Effector memory CD8-positive, alpha-beta T cell (primary cell): ENCODE measurements around the gene ZFP36L1.

Source experiments
- ATAC-seq: fragments of 150-1000 bp; cut with Tn5 transposase; replicated peaks from 2 replicates; pipeline ENCODE4 v1.10.0; 2021; ENCODE audit warnings: mild to moderate bottlenecking, moderate library complexity
- DNase-seq, 3 experiments: peaks; one replicate each; pipeline ENCODE4 v3.0.0; 2021
- H3K27ac Mint-ChIP-seq, 2 donors: one replicate each; pipeline ENCODE4 v1.8.0; 2022; ENCODE audit warnings: mild to moderate bottlenecking in 2 of 2, mixed read lengths in 2 of 2, moderate library complexity in 2 of 2
- H3K27me3 Mint-ChIP-seq, 2 donors: one replicate each; pipeline ENCODE4 v1.8.0; 2022; ENCODE audit warnings: mixed read lengths in 2 of 2
- H3K36me3 Mint-ChIP-seq: one replicate; pipeline ENCODE4 v1.8.0; 2022; ENCODE audit warnings: mild to moderate bottlenecking, moderate library complexity, mixed read lengths; ENCODE audit not compliant: insufficient read depth
- H3K4me1 Mint-ChIP-seq, 2 donors: one replicate each; pipeline ENCODE4 v1.8.0; 2022; ENCODE audit warnings: low read depth in 2 of 2, mixed read lengths in 2 of 2
- H3K4me3 Mint-ChIP-seq, 2 donors: one replicate each; pipeline ENCODE4 v1.8.0; 2022; ENCODE audit warnings: mild to moderate bottlenecking in 2 of 2, mixed read lengths in 2 of 2, moderate library complexity in 2 of 2
- H3K9me3 Mint-ChIP-seq, 2 donors: one replicate each; pipeline ENCODE4 v1.8.0; 2022; ENCODE audit warnings: mixed read lengths in 2 of 2

ZFP36L1 gene

GRCh38 chr14:68811171-68811570 is 18.3 kb upstream of the ZFP36L1 start:
- Mint-ChIP-seq H3K27ac (peak overlapping the region; percentile 95 to 98), H3K27me3 (no peaks in the 10 kb centered on the region), H3K9me3 (no peaks in the 10 kb centered on the region), H3K4me1 (peaks cover 31 to 66% of the 10 kb centered on the region in 2 donors), H3K4me3 (peak overlapping the region in 1 of 2 donors; percentile 25), H3K36me3 (peaks cover 15% of the 10 kb centered on the region)
- ATAC-seq (no peak), DNase-seq (no peak)

DNA sequence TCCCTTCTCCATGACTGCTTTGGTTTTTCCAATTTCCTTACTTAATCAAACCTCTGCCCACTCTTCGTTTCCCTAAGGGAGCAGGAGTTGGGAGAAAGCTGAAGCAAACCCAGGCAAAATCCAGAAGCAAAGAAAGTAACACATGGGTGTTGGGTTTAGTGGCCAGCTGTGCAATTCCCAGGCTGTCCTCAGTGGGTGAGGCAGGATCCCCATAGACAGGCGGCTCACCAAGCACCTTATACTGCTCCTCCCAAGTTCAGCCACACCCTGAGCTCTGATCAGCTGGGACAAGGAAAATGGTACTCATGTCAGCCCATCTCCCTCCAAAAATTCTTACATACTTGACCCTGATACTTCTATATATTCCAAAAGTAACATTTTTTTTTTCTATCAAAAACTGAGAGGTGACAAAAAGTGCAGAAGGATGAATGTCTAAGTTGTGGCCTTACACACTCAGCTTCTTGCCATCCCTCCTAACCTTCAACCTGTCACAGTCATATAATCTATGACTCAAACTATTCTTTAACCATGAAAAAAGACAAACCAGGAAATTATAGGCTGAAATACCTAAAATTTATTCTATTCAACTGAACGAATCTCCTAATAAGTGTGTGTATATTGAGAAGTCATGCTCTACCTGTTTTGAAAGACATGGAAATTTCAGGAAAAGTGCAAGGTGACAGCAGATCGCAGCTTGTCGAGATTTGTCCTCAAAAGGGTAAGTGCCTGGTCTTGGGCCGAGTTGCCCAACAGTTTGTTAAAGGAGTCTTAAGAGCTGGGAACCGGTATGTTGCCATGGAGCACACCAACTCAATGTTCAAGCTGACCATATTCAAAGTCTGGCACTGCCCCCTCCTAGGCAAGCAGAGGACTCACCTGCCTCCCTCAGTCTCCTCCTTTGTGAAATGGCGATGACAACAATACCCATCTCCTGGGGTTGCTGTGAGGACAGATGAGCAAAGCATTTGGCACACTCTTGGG is 17.6 kb upstream of the ZFP36L1 start:
- no peak overlapping the region for H3K4me3 Mint-ChIP-seq
- DNase-seq (no peak), ATAC-seq (no peak)
- H3K9me3 Mint-ChIP-seq, result no peaks in the 10 kb centered on the region
- peaks cover 9% of the 10 kb centered on the region for H3K36me3 Mint-ChIP-seq
- peaks cover 29 to 67% of the 10 kb centered on the region in 2 donors for H3K4me1 Mint-ChIP-seq
- H3K27me3 Mint-ChIP-seq, result no peaks in the 10 kb centered on the region
- H3K27ac Mint-ChIP-seq, result peak overlapping the region; percentile 17 to 95

GRCh38 chr14:68809524-68809923 is 16.7 kb upstream of the ZFP36L1 start:
- ATAC-seq, result no peak
- DNase-seq, result no peak
- H3K4me1 Mint-ChIP-seq, result peaks cover 22 to 60% of the 10 kb centered on the region in 2 donors
- H3K4me3 Mint-ChIP-seq, result no peak overlapping the region
- peak overlapping the region in 1 of 2 donors; percentile 75 for H3K27ac Mint-ChIP-seq
- H3K9me3 Mint-ChIP-seq, result no peaks in the 10 kb centered on the region
- H3K27me3 Mint-ChIP-seq, result no peaks in the 10 kb centered on the region
- H3K36me3 Mint-ChIP-seq, result peaks cover 3% of the 10 kb centered on the region

DNA sequence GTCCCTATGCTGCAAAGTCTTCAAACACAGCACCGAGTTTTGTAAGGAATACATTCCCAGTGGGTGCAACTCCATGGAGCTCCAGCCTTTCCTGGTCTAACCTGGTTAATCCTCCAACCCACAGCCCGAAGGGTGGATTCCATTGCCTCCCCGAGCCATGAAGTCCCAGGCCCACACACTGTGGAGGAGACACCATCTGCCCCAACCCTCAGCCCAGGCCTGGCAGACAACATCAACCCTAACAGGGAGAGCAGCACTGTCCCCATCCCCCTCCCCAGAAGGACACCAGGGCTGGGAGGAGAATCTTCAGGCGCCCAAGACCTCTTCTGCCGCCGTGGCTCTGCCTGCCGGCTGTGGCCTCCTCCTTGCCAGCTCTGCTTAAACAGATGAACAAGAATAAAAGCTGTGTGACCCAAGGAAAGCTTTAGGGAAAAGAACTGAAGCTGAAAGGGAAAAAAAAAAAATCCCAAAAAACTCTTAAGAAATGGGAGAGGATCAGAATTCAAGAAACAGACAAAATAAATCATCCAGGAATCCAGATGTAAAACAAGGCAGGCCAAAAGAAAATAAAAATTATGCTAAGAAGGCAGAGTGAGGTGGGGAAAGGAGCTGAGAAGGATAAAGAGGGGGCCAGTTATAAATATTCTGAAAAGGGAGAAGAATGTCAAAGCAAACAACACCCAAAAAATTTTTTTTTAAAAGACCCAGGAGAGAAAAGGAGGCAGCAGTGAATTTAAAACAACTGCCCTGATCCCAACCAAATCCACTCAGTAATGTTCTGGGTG is 16.0 kb upstream of the ZFP36L1 start:
- peaks cover 15 to 54% of the 10 kb centered on the region in 2 donors for H3K4me1 Mint-ChIP-seq
- H3K27ac Mint-ChIP-seq, result peak overlapping the region; percentile 26 to 75
- no peak for DNase-seq

DNA sequence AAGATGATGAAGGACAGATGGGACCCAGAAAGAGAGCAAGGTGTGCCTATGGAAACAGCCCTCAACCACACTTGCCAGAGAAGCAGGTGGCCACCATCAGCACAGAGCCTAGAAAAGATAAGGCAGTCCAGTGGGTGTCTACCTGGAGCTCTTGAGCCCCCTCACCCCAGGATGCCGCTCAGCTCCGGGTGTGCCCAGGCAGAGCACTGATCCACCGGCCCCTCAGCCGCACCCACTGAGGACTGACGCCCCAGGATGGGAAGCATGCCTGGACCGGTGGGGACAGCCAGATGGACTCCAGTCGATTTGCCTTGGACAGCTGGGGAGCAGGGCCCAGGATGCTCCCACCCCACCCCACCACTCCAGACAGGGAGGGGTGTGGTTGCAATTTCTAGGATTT is 15.1 kb upstream of the ZFP36L1 start:
- no peak overlapping the region for H3K4me3 Mint-ChIP-seq
- ATAC-seq (no peak), DNase-seq (no peak)
- H3K9me3 Mint-ChIP-seq, result no peaks in the 10 kb centered on the region
- peak overlapping the region in 1 of 2 donors; percentile 67 for H3K27ac Mint-ChIP-seq
- peaks cover 6 to 45% of the 10 kb centered on the region in 2 donors for H3K4me1 Mint-ChIP-seq
- H3K27me3 Mint-ChIP-seq, result no peaks in the 10 kb centered on the region
- H3K36me3 Mint-ChIP-seq, result no peaks in the 10 kb centered on the region

More for the DNA sequence above, 16.0 kb upstream of the ZFP36L1 start:
- no peak overlapping the region for H3K4me3 Mint-ChIP-seq
- no peaks in the 10 kb centered on the region for H3K36me3 Mint-ChIP-seq
- no peaks in the 10 kb centered on the region for H3K9me3 Mint-ChIP-seq
- no peaks in the 10 kb centered on the region for H3K27me3 Mint-ChIP-seq
- no peak for ATAC-seq

GRCh38 chr14:68807148-68807600 is 14.3 kb upstream of the ZFP36L1 start:
- no peaks in the 10 kb centered on the region for H3K27me3 Mint-ChIP-seq
- no peak for ATAC-seq
- H3K27ac Mint-ChIP-seq, result peak overlapping the region; percentile 67 to 68
- H3K4me1 Mint-ChIP-seq, result peaks cover 5 to 37% of the 10 kb centered on the region in 2 donors
- H3K9me3 Mint-ChIP-seq, result peaks cover 0 to under 1% of the 10 kb centered on the region in 2 donors
- H3K36me3 Mint-ChIP-seq, result no peaks in the 10 kb centered on the region
- H3K4me3 Mint-ChIP-seq, result no peak overlapping the region
- DNase-seq, result no peak

DNA sequence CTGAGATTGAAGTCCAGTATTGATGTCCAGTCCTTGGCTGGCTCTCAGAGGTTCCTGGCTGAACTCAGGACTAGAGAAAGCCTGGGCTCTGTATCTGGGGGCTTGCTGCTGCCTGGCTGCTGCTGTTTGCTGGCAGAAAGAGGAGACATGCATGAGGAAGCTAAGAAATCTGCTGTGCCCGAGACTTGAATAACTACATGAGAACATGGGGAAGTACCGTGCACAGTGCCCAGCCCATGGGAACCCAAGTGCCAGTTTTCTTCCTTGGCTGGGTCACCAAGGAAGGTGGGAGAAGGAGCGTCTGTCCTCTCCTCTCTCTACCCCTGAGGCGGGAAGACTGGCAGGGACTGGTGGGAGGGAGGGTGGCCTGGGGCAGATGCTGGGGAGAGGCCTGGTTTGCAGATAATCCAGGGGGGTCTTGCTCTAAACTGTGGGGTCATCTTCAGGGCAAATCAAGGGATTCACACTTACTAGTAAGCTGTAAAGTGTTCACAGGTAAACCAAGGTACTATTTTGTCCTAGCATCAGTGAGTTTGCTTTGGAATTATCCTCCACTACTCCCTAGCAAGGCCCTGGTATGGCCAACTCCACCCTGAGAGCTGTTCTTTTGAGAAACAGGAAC is 13.8 kb upstream of the ZFP36L1 start:
- H3K36me3 Mint-ChIP-seq, result no peaks in the 10 kb centered on the region
- ATAC-seq (peak; percentile 27), DNase-seq (no peak)
- peaks cover 3 to 6% of the 10 kb centered on the region in 2 donors for H3K9me3 Mint-ChIP-seq
- H3K4me3 Mint-ChIP-seq, result no peak overlapping the region
- H3K4me1 Mint-ChIP-seq, result peaks cover 5 to 35% of the 10 kb centered on the region in 2 donors
- peak overlapping the region; percentile 67 to 68 for H3K27ac Mint-ChIP-seq
- H3K27me3 Mint-ChIP-seq, result no peaks in the 10 kb centered on the region

DNA sequence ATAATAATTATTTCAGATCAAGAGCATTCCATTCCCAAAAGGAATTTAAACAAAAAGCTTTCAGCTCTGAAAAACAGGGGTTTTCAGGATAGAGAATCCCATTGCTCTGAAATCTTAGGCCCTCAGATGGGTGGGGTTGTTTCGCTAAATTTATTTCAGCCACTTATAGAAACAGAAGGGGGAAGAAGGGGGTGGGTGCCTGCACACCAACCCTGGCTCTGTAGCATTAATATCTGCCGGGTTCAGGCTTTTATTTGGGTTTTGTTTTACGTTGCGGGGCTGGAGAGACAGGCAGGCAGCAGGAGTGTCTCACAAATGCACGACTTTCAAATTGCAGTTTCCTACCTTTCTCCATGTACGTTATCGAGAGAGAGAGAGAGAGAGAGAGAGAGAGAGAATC is 12.5 kb upstream of the ZFP36L1 start:
- ATAC-seq (no peak), DNase-seq (no peak)
- Mint-ChIP-seq H3K4me1 (peaks cover 4 to 31% of the 10 kb centered on the region in 2 donors), H3K27me3 (no peaks in the 10 kb centered on the region), H3K4me3 (no peak overlapping the region), H3K36me3 (no peaks in the 10 kb centered on the region), H3K27ac (no peak overlapping the region), H3K9me3 (peaks cover 5 to 10% of the 10 kb centered on the region in 2 donors)

- DNase-seq (no peak), ATAC-seq (no peak)
- peak overlapping the region in 1 of 2 donors; percentile 22 for H3K27ac Mint-ChIP-seq
- peaks cover 12 to 32% of the 10 kb centered on the region in 2 donors for H3K4me1 Mint-ChIP-seq
- H3K4me3 Mint-ChIP-seq, result no peak overlapping the region
- H3K36me3 Mint-ChIP-seq, result peaks cover 2% of the 10 kb centered on the region
- H3K27me3 Mint-ChIP-seq, result no peaks in the 10 kb centered on the region
- peaks cover 5 to 10% of the 10 kb centered on the region in 2 donors for H3K9me3 Mint-ChIP-seq
Measured at GRCh38 chr14:68801631-68802030, 8.8 kb upstream of the ZFP36L1 start.

- Mint-ChIP-seq H3K36me3 (peaks cover 9% of the 10 kb centered on the region), H3K4me3 (no peak overlapping the region), H3K27ac (no peak overlapping the region), H3K9me3 (peaks cover 5 to 10% of the 10 kb centered on the region in 2 donors), H3K27me3 (no peaks in the 10 kb centered on the region), H3K4me1 (peaks cover 17 to 30% of the 10 kb centered on the region in 2 donors)
- DNase-seq, result no peak
- no peak for ATAC-seq
Measured at GRCh38 chr14:68800953-68801352, 8.1 kb upstream of the ZFP36L1 start.

DNA sequence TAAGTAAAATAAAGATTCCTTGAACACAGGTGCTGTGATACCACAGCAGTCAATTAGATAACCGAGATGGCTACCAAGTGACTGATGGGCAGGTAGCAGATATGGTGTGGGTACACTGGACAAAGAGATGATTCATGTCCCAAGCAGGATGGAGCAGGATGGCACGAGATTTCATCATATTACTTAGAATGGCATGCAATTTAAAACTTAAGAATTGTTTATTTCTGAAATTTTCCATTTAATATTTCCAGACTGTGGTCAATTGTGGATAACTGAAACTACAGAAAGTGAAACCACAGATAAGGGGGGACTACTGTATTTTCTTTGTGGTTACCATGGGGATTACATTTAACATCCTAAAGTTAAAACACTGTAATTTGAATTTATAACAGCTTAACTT is 7.5 kb upstream of the ZFP36L1 start:
- no peak for ATAC-seq
- no peak overlapping the region for H3K4me3 Mint-ChIP-seq
- H3K9me3 Mint-ChIP-seq, result peaks cover 5 to 10% of the 10 kb centered on the region in 2 donors
- peaks cover 14% of the 10 kb centered on the region for H3K36me3 Mint-ChIP-seq
- H3K4me1 Mint-ChIP-seq, result peaks cover 17 to 24% of the 10 kb centered on the region in 2 donors
- no peak for DNase-seq
- no peak overlapping the region for H3K27ac Mint-ChIP-seq
- no peaks in the 10 kb centered on the region for H3K27me3 Mint-ChIP-seq

GRCh38 chr14:68798621-68799020 is 5.8 kb upstream of the ZFP36L1 start:
- Mint-ChIP-seq H3K9me3 (peaks cover 5 to 10% of the 10 kb centered on the region in 2 donors), H3K27me3 (no peaks in the 10 kb centered on the region), H3K27ac (no peak overlapping the region), H3K36me3 (peaks cover 32% of the 10 kb centered on the region), H3K4me3 (no peak overlapping the region), H3K4me1 (peaks cover 26 to 34% of the 10 kb centered on the region in 2 donors)
- ATAC-seq (no peak), DNase-seq (no peak)

- Mint-ChIP-seq H3K9me3 (peaks cover 5 to 10% of the 10 kb centered on the region in 2 donors), H3K4me3 (peak overlapping the region; percentile 95), H3K36me3 (peaks cover 46% of the 10 kb centered on the region), H3K4me1 (peaks cover 26 to 37% of the 10 kb centered on the region in 2 donors), H3K27me3 (no peaks in the 10 kb centered on the region), H3K27ac (peak overlapping the region; percentile 100)
- DNase-seq, result no peak
- ATAC-seq, result no peak
Measured at GRCh38 chr14:68797121-68797670, 4.3 kb upstream of the ZFP36L1 start.
